ENCODE measurements around the gene FLYWCH1. TPM values are rescaled to one million over a fixed set of nuclear protein-coding genes. Genes with fewer than 3 reads are reported as not detected.

The FLYWCH1 gene
- total RNA-seq, 1 experiment from 2014 or later, result 13.5 TPM

DNA sequence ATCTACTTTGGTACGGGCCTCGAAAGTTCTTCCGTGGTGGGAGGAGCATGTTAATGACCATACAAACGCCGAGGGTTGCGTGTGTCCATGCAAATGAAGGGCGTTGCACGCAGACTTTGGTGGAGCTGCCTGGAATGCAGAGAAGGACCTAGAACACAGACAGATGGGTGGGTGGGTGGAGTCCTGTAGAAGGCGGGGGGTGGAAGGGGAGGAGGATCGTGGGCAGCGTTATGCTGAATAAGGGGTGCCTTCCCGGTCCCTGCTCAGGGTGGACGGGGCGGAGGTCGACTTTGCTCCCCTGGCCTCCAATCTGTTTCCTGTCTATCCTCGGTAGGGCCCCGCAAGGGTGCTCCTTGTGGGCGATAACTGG is 56.6 kb downstream of the FLYWCH1 start:
- DNase-seq (ENCODE audit: low read depth), result peak; percentile 43

- DNase-seq (ENCODE audit: low read depth), result peak; percentile 85
Measured at GRCh38 chr16:2968738-2969544, 57.2 kb downstream of the FLYWCH1 start, which contains the start of gene PAQR4. Gene PAQR4, plus strand, starts transcription at chr16:2969348. Its CDS starts 327 bp downstream, at chr16:2969675.

GRCh38 chr16:2969545-2970521 is 58.1 kb downstream of the FLYWCH1 start:
- DNase-seq (ENCODE audit: low read depth), result peak; percentile 55

- DNase-seq (ENCODE audit: low read depth), result peak; percentile 28
Measured at GRCh38 chr16:2970563-2970962, 58.8 kb downstream of the FLYWCH1 start.

DNA sequence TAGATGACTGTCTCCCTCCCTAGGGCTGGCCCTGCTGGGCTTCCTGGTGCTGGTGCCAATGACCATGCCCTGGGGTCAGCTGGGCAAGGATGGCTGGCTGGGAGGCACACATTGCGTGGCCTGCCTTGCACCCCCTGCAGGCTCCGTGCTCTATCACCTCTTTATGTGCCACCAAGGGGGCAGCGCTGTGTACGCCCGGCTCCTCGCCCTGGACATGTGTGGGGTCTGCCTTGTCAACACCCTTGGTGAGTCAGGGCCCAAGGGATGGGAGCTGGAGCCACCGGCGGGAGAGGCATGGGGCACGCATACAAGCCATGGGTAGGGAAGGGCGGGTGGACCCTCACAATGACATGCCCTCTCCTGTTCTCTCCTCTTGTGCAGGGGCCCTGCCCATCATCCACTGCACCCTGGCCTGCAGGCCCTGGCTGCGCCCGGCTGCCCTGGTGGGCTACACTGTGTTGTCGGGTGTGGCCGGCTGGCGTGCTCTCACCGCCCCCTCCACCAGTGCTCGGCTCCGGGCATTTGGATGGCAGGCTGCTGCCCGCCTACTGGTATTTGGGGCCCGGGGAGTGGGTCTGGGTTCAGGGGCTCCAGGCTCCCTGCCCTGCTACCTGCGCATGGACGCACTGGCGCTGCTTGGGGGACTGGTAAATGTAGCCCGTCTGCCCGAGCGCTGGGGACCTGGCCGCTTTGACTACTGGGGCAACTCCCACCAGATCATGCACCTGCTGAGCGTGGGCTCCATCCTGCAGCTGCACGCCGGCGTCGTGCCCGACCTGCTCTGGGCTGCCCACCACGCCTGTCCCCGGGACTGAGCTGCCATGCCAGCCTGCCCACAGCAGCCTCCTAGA is 59.6 kb downstream of the FLYWCH1 start:
- DNase-seq (ENCODE audit: low read depth), result no peak

DNA sequence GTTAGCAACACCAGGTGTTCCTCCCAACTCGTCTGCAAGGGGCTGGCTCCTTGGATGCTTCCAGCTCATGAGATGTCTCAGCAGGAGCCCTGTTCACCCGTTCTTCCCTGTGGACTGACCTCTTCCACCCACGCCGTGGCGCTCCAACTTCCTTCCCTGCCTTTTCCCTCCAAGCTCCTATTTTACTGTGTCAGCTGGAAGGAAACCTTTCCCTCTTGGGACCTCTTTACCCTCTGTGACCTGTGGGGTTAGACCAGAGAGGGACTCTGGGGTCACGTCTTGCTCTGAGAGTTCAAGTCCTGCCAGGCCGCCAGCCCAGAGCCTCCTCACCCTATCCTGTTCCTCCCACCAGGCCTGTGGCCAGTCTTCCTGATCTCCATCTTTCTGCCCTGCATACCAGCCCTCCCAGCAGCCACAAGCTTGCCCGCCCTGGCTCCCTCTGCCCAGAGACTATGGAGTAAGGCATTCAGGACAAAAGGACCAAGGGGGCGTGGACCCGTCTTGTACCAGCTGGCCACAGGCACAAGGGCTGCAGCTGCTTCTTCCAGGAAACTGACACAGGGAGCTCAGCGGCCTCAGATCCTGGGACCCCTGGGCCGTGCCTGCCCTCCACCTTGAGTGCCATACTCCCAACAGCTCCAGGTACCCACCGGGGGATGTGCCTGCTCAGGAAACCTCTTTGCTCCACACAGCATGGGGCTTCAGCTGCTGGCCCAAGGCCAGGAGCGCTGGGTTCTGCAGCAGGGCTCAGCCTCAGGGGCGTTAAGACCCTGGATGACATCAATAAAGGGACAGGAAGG is 60.5 kb downstream of the FLYWCH1 start:
- no peak for DNase-seq (ENCODE audit: low read depth)

DNA sequence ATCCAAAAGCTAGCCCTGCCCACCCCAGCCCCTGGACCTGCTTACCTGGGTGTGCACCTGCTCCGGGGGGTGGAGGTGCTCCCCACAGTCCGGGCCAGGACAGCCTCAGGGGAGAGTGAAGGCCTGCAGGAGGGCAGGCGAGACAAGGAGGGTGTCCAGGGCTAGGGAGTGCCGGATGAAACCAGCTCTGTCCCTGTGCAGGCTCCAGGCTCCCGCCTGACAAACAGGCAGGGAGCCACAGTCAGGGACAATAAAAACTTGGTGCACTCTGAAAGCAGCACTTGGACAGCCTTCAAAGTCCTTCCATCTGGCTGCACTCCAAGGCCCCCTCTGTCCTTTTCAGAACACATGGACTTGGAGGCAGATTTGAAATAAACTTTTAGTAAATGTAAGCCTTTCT is 61.4 kb downstream of the FLYWCH1 start:
- no peak for DNase-seq (ENCODE audit: low read depth)

GRCh38 chr16:2973605-2974318 is 62.0 kb downstream of the FLYWCH1 start:
- no peak for DNase-seq (ENCODE audit: low read depth)

DNA sequence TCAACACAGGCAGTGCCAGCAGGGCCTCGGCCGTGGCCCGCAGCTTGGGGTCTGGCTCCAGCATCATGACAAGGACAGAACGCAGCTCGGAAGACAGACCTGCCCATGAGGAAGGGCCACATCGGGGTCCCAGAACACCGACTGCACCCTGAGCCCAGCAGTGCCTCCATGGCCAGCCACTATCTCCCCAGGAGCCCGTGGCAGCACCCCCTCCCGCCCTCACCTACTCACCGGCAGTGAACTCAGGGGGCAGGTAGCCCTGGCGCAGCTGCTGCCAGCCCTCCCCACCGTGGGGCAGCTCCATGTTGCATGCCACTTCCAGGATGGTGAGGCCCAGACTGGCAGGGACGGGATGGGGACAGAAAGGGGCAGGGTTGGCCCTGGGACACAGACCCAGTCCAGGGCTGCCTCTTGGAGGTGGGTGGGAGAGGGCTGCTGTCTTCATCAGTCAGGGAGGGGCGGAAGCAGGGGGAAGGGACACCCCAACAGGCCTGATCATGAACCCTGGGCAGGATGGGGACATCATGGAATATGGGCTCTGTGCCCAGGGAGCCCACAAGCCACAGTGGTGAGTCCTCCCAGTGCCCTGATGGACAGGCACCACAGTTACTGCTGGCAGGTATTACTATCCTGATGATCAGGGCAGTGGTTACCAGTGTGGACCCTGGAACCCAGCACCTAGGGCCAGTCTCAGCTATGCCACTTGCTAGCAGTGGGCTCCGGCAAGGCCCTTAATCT is 62.8 kb downstream of the FLYWCH1 start:
- no peak for DNase-seq (ENCODE audit: low read depth)

DNA sequence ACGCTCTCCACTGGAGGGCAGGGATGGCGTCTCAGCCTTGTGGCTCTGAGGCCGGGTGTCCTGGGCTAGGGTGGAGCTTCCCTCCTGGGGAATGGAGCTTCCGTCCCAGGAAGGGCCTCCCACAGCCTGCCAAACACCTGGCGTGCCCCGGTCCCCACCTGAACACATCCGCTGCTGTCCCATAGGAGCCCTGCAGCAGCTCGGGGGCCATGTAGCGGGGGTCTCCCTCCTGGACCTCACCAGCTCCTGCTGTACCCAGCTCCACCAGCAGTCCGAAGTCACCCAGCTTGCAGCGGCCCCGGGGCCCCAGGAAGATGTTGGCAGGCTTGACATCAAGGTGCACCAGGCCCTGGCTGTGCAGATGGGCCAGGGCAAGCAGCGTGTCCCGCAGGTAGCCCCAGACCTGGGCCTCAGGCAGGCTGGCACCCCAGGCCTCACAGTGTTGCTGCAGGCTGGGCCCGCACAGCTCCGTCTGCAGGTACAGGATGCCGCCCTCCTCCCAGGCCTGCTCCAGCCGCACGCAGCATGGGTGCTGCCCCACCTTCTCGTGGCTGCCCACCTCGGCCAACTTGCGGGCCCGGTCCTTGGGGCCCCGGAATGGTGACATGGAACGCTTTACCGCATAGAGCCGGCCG is 63.5 kb downstream of the FLYWCH1 start:
- DNase-seq (ENCODE audit: low read depth), result no peak

DNA sequence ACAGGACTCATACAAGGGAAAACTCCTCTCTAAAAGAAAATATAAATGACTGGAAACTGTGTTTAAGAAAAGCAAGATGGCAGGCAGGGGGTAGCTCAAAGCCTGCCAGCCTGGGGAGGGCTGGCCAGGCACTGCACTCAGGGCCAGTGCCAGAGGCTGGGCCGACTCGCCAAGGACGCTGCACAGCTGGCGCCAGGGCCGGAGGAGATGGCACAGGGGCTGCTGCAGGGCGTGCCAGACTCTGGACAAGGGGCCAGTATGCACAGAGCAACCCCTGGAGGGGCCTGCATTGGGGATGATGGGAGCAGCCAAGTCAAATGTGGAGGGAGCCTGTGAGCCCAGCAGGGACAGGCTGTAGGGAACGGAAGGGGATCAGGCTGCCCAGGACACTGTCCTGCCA is 64.5 kb downstream of the FLYWCH1 start:
- DNase-seq (ENCODE audit: low read depth), result no peak

- DNase-seq (ENCODE audit: low read depth), result no peak
Measured at GRCh38 chr16:2976673-2977072, 64.9 kb downstream of the FLYWCH1 start.

DNA sequence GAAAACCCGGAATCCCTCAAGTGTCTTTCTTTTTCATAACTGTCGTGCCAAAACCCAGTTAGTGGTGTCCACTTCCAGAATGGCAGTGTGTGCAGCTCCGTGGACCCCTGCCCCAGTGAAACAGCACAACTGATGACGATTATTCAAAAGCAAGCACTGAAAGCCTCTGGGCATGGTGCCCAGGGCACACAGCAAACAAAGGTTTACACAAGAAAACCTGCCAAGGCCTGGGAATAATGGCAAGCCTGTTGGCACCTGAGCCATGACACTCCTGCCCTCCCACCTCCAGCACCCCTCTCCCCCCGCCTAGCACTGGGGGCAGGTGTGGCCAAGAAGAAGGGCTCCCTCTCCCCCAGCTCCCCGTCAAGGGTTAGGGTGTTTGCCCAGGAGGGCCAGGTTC is 65.7 kb downstream of the FLYWCH1 start:
- no peak for DNase-seq (ENCODE audit: low read depth)

DNA sequence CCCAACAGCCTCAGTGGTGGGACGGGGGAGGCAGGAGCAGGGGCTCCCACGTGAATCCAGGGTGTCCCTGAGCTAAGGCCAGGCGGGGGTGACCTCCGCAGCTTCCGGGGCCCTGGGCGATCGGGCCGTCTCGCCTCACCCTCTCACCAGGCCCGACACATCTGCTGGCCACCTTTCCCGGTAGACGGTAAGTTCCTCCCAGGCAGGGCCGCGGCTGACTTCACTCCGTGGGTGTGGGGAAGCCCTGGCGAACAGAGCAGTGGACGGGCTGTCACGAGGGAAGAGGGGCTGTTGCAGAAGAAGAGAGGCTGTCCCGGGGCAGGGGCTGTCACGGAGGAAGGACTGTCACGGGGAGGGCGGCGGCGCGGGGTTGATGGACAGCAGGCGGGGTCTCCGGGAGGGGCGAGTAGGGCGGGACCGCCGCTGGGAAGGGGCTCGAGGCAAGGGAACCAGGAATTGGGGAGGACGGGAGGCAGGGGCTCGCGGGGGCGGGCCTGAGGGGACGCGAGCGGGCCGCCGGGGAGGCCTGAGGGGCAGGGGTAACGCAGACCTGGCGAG is 68.0 kb downstream of the FLYWCH1 start:
- DNase-seq (ENCODE audit: low read depth), result no peak

- peak; percentile 81 for DNase-seq (ENCODE audit: low read depth)
Measured at GRCh38 chr16:2980227-2981176, 68.8 kb downstream of the FLYWCH1 start, which contains the start of gene PKMYT1. Gene PKMYT1, minus strand, starts transcription at chr16:2980446. Its CDS starts 789 bp downstream, at chr16:2979657.

GRCh38 chr16:2981177-2981898 is 69.6 kb downstream of the FLYWCH1 start:
- no peak for DNase-seq (ENCODE audit: low read depth)

DNA sequence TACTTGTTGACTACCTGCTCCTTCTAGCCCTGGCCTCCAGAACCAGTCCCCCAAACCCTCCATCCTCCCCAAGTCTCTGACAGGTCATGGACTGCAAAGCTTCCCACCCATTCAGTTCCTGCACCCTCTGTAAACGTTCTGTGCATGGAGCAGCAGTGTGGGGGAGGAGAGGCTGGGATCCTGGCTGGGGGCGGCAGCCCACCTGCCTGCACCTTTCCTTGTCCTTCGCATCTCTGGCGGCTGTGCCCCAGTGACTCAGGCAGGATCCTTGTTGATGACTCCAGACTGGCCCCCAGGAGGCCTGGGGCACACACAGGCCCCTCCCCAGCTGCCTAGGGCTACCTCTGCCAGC is 70.1 kb downstream of the FLYWCH1 start:
- DNase-seq (ENCODE audit: low read depth), result no peak
